WTC11 (cell line): ENCODE data around the gene A4GNT. TPM values are rescaled to one million over a fixed set of nuclear protein-coding genes. Genes with fewer than 3 reads are reported as not detected.
"Not testable (repeated sequence)": the region's sequence is repeated elsewhere in the genome, so short reads cannot be mapped to it uniquely, and the experiment has no call there.

Experiments used
- ATAC-seq: fragments of 200-7000 bp; cut with Tn5 transposase; 2 replicates; pipeline ENCODE4 v1.10.0; 2021; ENCODE audit warnings: mild to moderate bottlenecking, moderate library complexity
- CTCF ChIA-PET: fragments of 300-600 bp; sonication (Branson Sonifier 250); formaldehyde crosslinking; loops from one replicate; lab custom pipeline; 2021; ENCODE audit warnings: antibody characterized with exemption; lab: Charles Lee
- POLR2A ChIA-PET: fragments of 350-600 bp; sonication (Branson Sonifier 250); formaldehyde crosslinking; loops from one replicate; lab custom pipeline; 2021; ENCODE audit warnings: antibody characterized with exemption; lab: Charles Lee
- DNase-seq: peaks from one replicate; pipeline ENCODE4 v3.0.0; 2021; ENCODE audit warnings: low spot score
- H3K27ac Mint-ChIP-seq: 2 replicates; pipeline ENCODE4 v1.8.0; 2021; ENCODE audit warnings: mixed read lengths
- H3K27me3 Mint-ChIP-seq: 2 replicates; pipeline ENCODE4 v1.8.0; 2021; ENCODE audit warnings: low read depth, mild to moderate bottlenecking, moderate library complexity, mixed read lengths
- H3K36me3 Mint-ChIP-seq: 2 replicates; pipeline ENCODE4 v1.8.0; 2021; ENCODE audit warnings: mixed read lengths
- H3K4me1 Mint-ChIP-seq: 2 replicates; pipeline ENCODE4 v1.8.0; 2022; ENCODE audit warnings: mixed read lengths
- H3K4me3 Mint-ChIP-seq: 2 replicates; pipeline ENCODE4 v1.8.0; 2021; ENCODE audit warnings: mild to moderate bottlenecking, moderate library complexity, mixed read lengths
- H3K9me3 Mint-ChIP-seq: 2 replicates; pipeline ENCODE4 v1.8.0; 2021; ENCODE audit warnings: mixed read lengths
- ETV6 ChIP-seq: sonication (generic); formaldehyde crosslinking; IDR thresholded peaks from 2 replicates; pipeline ENCODE4 v1.8.1; 2022; ENCODE audit warnings: mild to moderate bottlenecking, missing genetic modification reagents
- JUN ChIP-seq: sonication (generic); formaldehyde crosslinking; IDR thresholded peaks from 2 replicates; pipeline ENCODE4 v1.8.0; 2023; ENCODE audit warnings: mild to moderate bottlenecking, missing genetic modification reagents
- MYBL2 ChIP-seq: sonication (generic); formaldehyde crosslinking; IDR thresholded peaks from 2 replicates; pipeline ENCODE4 v1.8.1; 2023; ENCODE audit warnings: mild to moderate bottlenecking, moderate library complexity, missing genetic modification reagents
- NFE2L1 ChIP-seq: sonication (generic); formaldehyde crosslinking; IDR thresholded peaks from 2 replicates; pipeline ENCODE4 v1.8.1; 2023; ENCODE audit warnings: missing genetic modification reagents
- NR1H2 ChIP-seq: sonication (generic); formaldehyde crosslinking; IDR thresholded peaks from 2 replicates; pipeline ENCODE4 v1.9.0; 2021; ENCODE audit warnings: mild to moderate bottlenecking, moderate library complexity, missing genetic modification reagents
- NR3C1 ChIP-seq: sonication (generic); formaldehyde crosslinking; conservative IDR thresholded peaks from 2 replicates; pipeline ENCODE4 v1.8.1; 2023; ENCODE audit warnings: low read depth, mild to moderate bottlenecking, missing genetic modification reagents
- SMAD3 ChIP-seq: sonication (generic); formaldehyde crosslinking; IDR thresholded peaks from 2 replicates; pipeline ENCODE4 v1.8.0; 2022; ENCODE audit warnings: missing genetic modification reagents, mild to moderate bottlenecking, borderline replicate concordance
- SMAD4 ChIP-seq: sonication (generic); formaldehyde crosslinking; IDR thresholded peaks from 2 replicates; pipeline ENCODE4 v1.8.0; 2022; ENCODE audit warnings: mild to moderate bottlenecking, missing genetic modification reagents
- TP53 ChIP-seq: sonication (generic); formaldehyde crosslinking; IDR thresholded peaks from 2 replicates; pipeline ENCODE4 v1.8.1; 2023; ENCODE audit warnings: mild to moderate bottlenecking, missing genetic modification reagents
- total RNA-seq: library from RNA; stranded (reverse); gene quantifications from 3 replicates; pipeline ENCODE4 v1.2.3, GENCODE V29; 2021
- TF ChIP-seq, protein P1 (sequence below): sonication (generic); formaldehyde crosslinking; IDR thresholded peaks from 2 replicates; pipeline ENCODE4 v1.8.0; 2022; ENCODE audit warnings: mild to moderate bottlenecking, missing genetic modification reagents
- TF ChIP-seq, protein P2 (sequence below): sonication (generic); formaldehyde crosslinking; IDR thresholded peaks from 2 replicates; pipeline ENCODE4 v1.8.0; 2023; ENCODE audit warnings: missing genetic modification reagents
- TF ChIP-seq, protein P3 (sequence below): fragments of 250-450 bp; sonication (Bioruptor Pico); IDR thresholded peaks from 2 replicates; pipeline ENCODE4 v1.9.0; 2021; ENCODE audit warnings: mild to moderate bottlenecking
- TF ChIP-seq, protein P4 (sequence below): sonication (generic); formaldehyde crosslinking; IDR thresholded peaks from 2 replicates; pipeline ENCODE4 v1.8.0; 2023; ENCODE audit warnings: mild to moderate bottlenecking, missing genetic modification reagents
- TF ChIP-seq, protein P5 (sequence below): sonication (generic); formaldehyde crosslinking; IDR thresholded peaks from 2 replicates; pipeline ENCODE4 v1.8.1; 2022; ENCODE audit warnings: low read depth, mild to moderate bottlenecking, moderate library complexity, missing genetic modification reagents, borderline replicate concordance
- TF ChIP-seq, protein P6 (sequence below): fragments of 250-450 bp; sonication (Bioruptor Pico); IDR thresholded peaks from 2 replicates; pipeline ENCODE4 v1.9.0; 2021; ENCODE audit warnings: moderate library complexity, mild to moderate bottlenecking, inconsistent platforms, borderline replicate concordance
- TF ChIP-seq, protein P7 (sequence below): sonication (generic); formaldehyde crosslinking; IDR thresholded peaks from 2 replicates; pipeline ENCODE4 v1.8.1; 2022; ENCODE audit warnings: mild to moderate bottlenecking, moderate library complexity, missing genetic modification reagents
- TF ChIP-seq, protein P8 (sequence below): fragments of 250-450 bp; sonication (Bioruptor Pico); conservative IDR thresholded peaks from 2 replicates; pipeline ENCODE4 v1.9.0; 2021; ENCODE audit warnings: mild to moderate bottlenecking
- TF ChIP-seq, protein P9 (sequence below): sonication (generic); formaldehyde crosslinking; conservative IDR thresholded peaks from 2 replicates; pipeline ENCODE4 v1.8.1; 2022; ENCODE audit warnings: mild to moderate bottlenecking, missing genetic modification reagents

A4GNT gene
- total RNA-seq, 1 experiment from 2014 or later = not detected

DNA sequence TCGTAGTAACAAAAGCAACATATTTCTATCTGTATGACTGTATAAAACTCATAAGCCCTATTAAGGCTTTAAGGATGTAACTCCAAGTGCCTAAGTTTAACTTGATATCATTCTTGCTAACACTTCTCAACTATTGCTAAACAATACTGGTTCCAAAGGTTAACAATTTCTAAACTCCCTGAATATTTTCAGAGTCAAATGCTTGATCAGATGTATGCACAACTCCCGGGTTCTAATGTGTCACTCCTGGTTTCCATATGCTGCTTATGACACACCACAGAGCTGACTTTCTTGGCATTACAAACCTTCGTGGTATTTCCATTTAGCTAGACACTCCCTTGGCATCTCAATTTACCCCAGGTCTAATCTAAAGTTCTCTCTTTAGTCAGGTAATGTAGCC, 43.1 kb downstream of the A4GNT start:
- H3K4me1 Mint-ChIP-seq = peaks cover 5% of the 10 kb centered on the region

DNA sequence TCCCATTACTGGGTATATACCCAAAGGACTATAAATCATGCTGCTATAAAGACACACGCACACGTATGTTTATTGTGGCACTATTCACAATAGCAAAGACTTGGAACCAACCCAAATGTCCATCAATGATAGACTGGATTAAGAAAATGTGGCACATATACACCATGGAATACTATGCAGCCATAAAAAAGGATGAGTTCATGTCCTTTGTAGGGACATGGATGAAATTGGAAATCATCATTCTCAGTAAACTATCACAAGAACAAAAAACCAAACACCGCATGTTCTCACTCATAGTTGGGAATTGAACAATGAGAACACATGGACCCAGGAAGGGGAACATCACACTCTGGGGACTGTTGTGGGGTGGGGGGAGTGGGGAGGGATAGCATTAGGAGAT, 46.4 kb downstream of the A4GNT start:
- DNase-seq, POLR2A ChIA-PET, H3K4me1 Mint-ChIP-seq, H3K9me3 Mint-ChIP-seq, H3K4me3 Mint-ChIP-seq, H3K27ac Mint-ChIP-seq, H3K27me3 Mint-ChIP-seq, ATAC-seq: not testable (repeated sequence)
- H3K36me3 Mint-ChIP-seq = peaks cover 37% of the 10 kb centered on the region
- CTCF ChIA-PET = interaction anchor here (1.8 kb wide), 1 partner anchor 12 kb away, joined by 5 read pairs; no protein-coding TSS in a partner anchor

More for the DNA sequence above, 43.1 kb downstream of the A4GNT start:
- ChIA-PET CTCF (interaction anchor here (1.1 to 2.1 kb wide), 3 partner anchors 8 to 30 kb away, joined by 3 to 7 read pairs (median 3); no protein-coding TSS in a partner anchor), POLR2A (no interaction called here)
- TF ChIP-seq SMAD3 (CRISPR knock-in tag) = no peak
- no peak for TF ChIP-seq NFE2L1
- TF ChIP-seq, protein P1, sequence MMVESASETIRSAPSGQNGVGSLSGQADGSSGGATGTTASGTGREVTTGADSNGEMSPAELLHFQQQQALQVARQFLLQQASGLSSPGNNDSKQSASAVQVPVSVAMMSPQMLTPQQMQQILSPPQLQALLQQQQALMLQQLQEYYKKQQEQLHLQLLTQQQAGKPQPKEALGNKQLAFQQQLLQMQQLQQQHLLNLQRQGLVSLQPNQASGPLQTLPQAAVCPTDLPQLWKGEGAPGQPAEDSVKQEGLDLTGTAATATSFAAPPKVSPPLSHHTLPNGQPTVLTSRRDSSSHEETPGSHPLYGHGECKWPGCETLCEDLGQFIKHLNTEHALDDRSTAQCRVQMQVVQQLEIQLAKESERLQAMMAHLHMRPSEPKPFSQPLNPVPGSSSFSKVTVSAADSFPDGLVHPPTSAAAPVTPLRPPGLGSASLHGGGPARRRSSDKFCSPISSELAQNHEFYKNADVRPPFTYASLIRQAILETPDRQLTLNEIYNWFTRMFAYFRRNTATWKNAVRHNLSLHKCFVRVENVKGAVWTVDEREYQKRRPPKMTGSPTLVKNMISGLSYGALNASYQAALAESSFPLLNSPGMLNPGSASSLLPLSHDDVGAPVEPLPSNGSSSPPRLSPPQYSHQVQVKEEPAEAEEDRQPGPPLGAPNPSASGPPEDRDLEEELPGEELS (CRISPR knock-in tag) = no peak
- no peak for TF ChIP-seq TP53 (CRISPR knock-in tag)
- TF ChIP-seq, protein P2, sequence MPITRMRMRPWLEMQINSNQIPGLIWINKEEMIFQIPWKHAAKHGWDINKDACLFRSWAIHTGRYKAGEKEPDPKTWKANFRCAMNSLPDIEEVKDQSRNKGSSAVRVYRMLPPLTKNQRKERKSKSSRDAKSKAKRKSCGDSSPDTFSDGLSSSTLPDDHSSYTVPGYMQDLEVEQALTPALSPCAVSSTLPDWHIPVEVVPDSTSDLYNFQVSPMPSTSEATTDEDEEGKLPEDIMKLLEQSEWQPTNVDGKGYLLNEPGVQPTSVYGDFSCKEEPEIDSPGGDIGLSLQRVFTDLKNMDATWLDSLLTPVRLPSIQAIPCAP (CRISPR knock-in tag) = no peak
- TF ChIP-seq ETV6 (CRISPR knock-in tag) = no peak
- TF ChIP-seq, protein P3, sequence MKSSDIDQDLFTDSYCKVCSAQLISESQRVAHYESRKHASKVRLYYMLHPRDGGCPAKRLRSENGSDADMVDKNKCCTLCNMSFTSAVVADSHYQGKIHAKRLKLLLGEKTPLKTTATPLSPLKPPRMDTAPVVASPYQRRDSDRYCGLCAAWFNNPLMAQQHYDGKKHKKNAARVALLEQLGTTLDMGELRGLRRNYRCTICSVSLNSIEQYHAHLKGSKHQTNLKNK = no peak
- TF ChIP-seq NR1H2 (CRISPR knock-in tag) = no peak
- TF ChIP-seq, protein P4, sequence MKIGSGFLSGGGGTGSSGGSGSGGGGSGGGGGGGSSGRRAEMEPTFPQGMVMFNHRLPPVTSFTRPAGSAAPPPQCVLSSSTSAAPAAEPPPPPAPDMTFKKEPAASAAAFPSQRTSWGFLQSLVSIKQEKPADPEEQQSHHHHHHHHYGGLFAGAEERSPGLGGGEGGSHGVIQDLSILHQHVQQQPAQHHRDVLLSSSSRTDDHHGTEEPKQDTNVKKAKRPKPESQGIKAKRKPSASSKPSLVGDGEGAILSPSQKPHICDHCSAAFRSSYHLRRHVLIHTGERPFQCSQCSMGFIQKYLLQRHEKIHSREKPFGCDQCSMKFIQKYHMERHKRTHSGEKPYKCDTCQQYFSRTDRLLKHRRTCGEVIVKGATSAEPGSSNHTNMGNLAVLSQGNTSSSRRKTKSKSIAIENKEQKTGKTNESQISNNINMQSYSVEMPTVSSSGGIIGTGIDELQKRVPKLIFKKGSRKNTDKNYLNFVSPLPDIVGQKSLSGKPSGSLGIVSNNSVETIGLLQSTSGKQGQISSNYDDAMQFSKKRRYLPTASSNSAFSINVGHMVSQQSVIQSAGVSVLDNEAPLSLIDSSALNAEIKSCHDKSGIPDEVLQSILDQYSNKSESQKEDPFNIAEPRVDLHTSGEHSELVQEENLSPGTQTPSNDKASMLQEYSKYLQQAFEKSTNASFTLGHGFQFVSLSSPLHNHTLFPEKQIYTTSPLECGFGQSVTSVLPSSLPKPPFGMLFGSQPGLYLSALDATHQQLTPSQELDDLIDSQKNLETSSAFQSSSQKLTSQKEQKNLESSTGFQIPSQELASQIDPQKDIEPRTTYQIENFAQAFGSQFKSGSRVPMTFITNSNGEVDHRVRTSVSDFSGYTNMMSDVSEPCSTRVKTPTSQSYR = no peak
- no peak for TF ChIP-seq SMAD4 (CRISPR knock-in tag)
- TF ChIP-seq JUN (CRISPR knock-in tag) = no peak
- TF ChIP-seq, protein P5, sequence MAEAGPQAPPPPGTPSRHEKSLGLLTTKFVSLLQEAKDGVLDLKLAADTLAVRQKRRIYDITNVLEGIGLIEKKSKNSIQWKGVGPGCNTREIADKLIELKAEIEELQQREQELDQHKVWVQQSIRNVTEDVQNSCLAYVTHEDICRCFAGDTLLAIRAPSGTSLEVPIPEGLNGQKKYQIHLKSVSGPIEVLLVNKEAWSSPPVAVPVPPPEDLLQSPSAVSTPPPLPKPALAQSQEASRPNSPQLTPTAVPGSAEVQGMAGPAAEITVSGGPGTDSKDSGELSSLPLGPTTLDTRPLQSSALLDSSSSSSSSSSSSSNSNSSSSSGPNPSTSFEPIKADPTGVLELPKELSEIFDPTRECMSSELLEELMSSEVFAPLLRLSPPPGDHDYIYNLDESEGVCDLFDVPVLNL (CRISPR knock-in tag) = no peak
- TF ChIP-seq, protein P6, sequence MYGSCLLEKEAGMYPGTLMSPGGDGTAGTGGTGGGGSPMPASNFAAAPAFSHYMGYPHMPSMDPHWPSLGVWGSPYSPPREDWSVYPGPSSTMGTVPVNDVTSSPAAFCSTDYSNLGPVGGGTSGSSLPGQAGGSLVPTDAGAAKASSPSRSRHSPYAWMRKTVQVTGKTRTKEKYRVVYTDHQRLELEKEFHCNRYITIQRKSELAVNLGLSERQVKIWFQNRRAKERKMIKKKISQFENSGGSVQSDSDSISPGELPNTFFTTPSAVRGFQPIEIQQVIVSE (CRISPR knock-in tag) = no peak
- TF ChIP-seq MYBL2 (CRISPR knock-in tag) = no peak
- no peak for TF ChIP-seq NR3C1 (CRISPR knock-in tag)
- TF ChIP-seq, protein P7, sequence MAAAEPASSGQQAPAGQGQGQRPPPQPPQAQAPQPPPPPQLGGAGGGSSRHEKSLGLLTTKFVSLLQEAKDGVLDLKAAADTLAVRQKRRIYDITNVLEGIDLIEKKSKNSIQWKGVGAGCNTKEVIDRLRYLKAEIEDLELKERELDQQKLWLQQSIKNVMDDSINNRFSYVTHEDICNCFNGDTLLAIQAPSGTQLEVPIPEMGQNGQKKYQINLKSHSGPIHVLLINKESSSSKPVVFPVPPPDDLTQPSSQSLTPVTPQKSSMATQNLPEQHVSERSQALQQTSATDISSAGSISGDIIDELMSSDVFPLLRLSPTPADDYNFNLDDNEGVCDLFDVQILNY (CRISPR knock-in tag) = no peak
- TF ChIP-seq, protein P8, sequence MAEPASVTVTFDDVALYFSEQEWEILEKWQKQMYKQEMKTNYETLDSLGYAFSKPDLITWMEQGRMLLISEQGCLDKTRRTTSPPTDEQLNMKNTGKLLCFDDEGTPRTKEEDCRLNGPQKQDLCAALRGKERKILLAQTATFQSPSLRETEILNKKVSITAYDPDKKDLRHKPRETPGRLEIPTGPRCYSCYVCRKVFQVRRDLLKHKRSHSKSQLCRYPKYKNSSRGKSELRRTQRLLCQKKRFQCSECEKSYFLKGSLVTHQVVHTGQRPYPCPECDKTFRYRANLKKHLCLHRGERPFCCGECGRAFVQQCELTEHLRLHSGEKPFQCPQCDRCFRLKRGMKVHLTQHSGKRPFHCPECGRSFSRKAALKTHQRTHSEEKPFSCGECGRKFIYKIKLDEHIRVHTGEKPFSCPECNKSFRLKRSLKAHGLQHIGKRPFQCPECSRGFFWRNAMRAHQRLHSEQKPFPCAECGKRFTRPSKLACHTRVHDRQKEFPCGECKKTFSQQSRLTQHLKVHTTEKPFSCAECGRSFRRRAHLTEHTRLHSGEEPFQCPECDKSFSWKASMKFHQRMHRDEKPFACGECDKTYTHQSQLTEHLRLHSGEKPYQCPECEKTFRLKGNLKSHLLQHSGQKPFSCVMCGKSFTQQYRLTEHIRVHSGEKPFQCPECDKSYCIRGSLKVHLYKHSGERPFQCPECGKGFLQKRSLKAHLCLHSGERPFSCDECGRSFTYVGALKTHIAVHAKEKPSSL (CRISPR knock-in tag) = no peak
- TF ChIP-seq, protein P9, sequence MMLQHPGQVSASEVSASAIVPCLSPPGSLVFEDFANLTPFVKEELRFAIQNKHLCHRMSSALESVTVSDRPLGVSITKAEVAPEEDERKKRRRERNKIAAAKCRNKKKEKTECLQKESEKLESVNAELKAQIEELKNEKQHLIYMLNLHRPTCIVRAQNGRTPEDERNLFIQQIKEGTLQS (CRISPR knock-in tag) = no peak
- Mint-ChIP-seq H3K27ac (no peak overlapping the region), H3K4me3 (no peak overlapping the region), H3K9me3 (peaks cover 16% of the 10 kb centered on the region), H3K36me3 (peaks cover 52% of the 10 kb centered on the region), H3K27me3 (peaks cover 2% of the 10 kb centered on the region; the same call in 1 of the 2 replicates)
- no peak for ATAC-seq
- no peak for DNase-seq
